ENCODE measurements around the gene AGPAT3.

AGPAT3 gene

GRCh38 chr21:43851593-43851992 lies 13.4 kb upstream of the AGPAT3 start:
- 87% methylated on average over 10 of the region's 12 CpGs for WGBS
- H3K23ac ChIP-seq (ENCODE audit: low read length in 2 of 2) = no peak overlapping the region
- no peak overlapping the region for H2BK120ac ChIP-seq (ENCODE audit: low read depth, low read length)
- no peak overlapping the region for H2BK5ac ChIP-seq (ENCODE audit: low read depth, low read length, poor library complexity, severe bottlenecking)
- H4K8ac ChIP-seq (ENCODE audit: low read length) = no peak overlapping the region
- no peak overlapping the region for H3K4me2 ChIP-seq (ENCODE audit: low read length, poor library complexity, severe bottlenecking)
- H3K4me1 ChIP-seq (ENCODE audit: control insufficient read depth, insufficient read depth, low read depth, low read length) = peaks cover 1% of the 10 kb centered on the region
- no peaks in the 10 kb centered on the region for H3K79me1 ChIP-seq (replicated peaks; ENCODE audit: low read length, poor library complexity, severe bottlenecking)
- no peak for DNase-seq
- H3K4ac ChIP-seq (ENCODE audit: low read depth in 1 of 2, low read length in 2 of 2) = no peak overlapping the region
- H2BK15ac ChIP-seq (ENCODE audit: low read depth, poor library complexity, severe bottlenecking) = no peak overlapping the region
- H3K27ac ChIP-seq (ENCODE audit: low read length, poor library complexity, severe bottlenecking) = no peak overlapping the region
- no peak overlapping the region for H3K18ac ChIP-seq (ENCODE audit: low read depth in 1 of 2, low read length in 2 of 2)
- H3K14ac ChIP-seq (ENCODE audit: low read length in 2 of 2) = peak overlapping the region in 1 of 2 experiments; percentile 45
- H2BK12ac ChIP-seq (ENCODE audit: low read length in 2 of 2) = no peak overlapping the region
- H2AK5ac ChIP-seq (ENCODE audit: low read length, severe bottlenecking) = no peak overlapping the region
- H2AFZ ChIP-seq (ENCODE audit: low read depth, low read length) = no peak overlapping the region
- no peak overlapping the region for H3K9ac ChIP-seq (ENCODE audit: low read length)
- no peak overlapping the region for H3K4me3 ChIP-seq (ENCODE audit: insufficient read depth in 1 of 2, low read depth in 1 of 2, low read length in 2 of 2)
- H4K91ac ChIP-seq (ENCODE audit: low read length) = no peak overlapping the region
- H3K27me3 ChIP-seq (ENCODE audit: control insufficient read depth in 1 of 2, insufficient read depth in 1 of 2, low read length in 2 of 2) = peaks cover 41 to 61% of the 10 kb centered on the region in 2 experiments
- no peaks in the 10 kb centered on the region for H3K9me3 ChIP-seq (ENCODE audit: control insufficient read depth, low read length)
- no peaks in the 10 kb centered on the region for H3K36me3 ChIP-seq (ENCODE audit: control insufficient read depth in 1 of 2, insufficient read depth in 2 of 2, low read depth in 1 of 2, low read length in 2 of 2)

GRCh38 chr21:43853851-43854772 lies 10.9 kb upstream of the AGPAT3 start:
- Histone ChIP-seq H3K27me3 (ENCODE audit: control insufficient read depth in 1 of 2, insufficient read depth in 1 of 2, low read length in 2 of 2) (peaks cover 37 to 49% of the 10 kb centered on the region in 2 experiments), H3K4me1 (ENCODE audit: control insufficient read depth, insufficient read depth, low read depth, low read length) (peaks cover 1% of the 10 kb centered on the region), H2BK120ac (ENCODE audit: low read depth, low read length) (no peak overlapping the region), H3K27ac (ENCODE audit: low read length, poor library complexity, severe bottlenecking) (no peak overlapping the region), H3K79me1 (replicated peaks; ENCODE audit: low read length, poor library complexity, severe bottlenecking) (no peaks in the 10 kb centered on the region), H3K9ac (ENCODE audit: low read length) (no peak overlapping the region), H2AFZ (ENCODE audit: low read depth, low read length) (no peak overlapping the region), H3K14ac (ENCODE audit: low read length in 2 of 2) (no peak overlapping the region), H3K4me3 (ENCODE audit: insufficient read depth in 1 of 2, low read depth in 1 of 2, low read length in 2 of 2) (no peak overlapping the region), H2AK5ac (ENCODE audit: low read length, severe bottlenecking) (no peak overlapping the region), H3K36me3 (ENCODE audit: control insufficient read depth in 1 of 2, insufficient read depth in 2 of 2, low read depth in 1 of 2, low read length in 2 of 2) (no peaks in the 10 kb centered on the region), H3K9me3 (ENCODE audit: control insufficient read depth, low read length) (no peaks in the 10 kb centered on the region), H3K4me2 (ENCODE audit: low read length, poor library complexity, severe bottlenecking) (no peak overlapping the region), H2BK5ac (ENCODE audit: low read depth, low read length, poor library complexity, severe bottlenecking) (no peak overlapping the region), H4K91ac (ENCODE audit: low read length) (no peak overlapping the region), H4K8ac (ENCODE audit: low read length) (no peak overlapping the region), H2BK15ac (ENCODE audit: low read depth, poor library complexity, severe bottlenecking) (no peak overlapping the region), H2BK12ac (ENCODE audit: low read length in 2 of 2) (no peak overlapping the region), H3K4ac (ENCODE audit: low read depth in 1 of 2, low read length in 2 of 2) (no peak overlapping the region), H3K18ac (ENCODE audit: low read depth in 1 of 2, low read length in 2 of 2) (no peak overlapping the region), H3K23ac (ENCODE audit: low read length in 2 of 2) (no peak overlapping the region)
- no peak for DNase-seq
- WGBS = 87% methylated on average over 34 of the region's 34 CpGs

- Histone ChIP-seq H2BK120ac (ENCODE audit: low read depth, low read length) (no peak overlapping the region), H3K9ac (ENCODE audit: low read length) (no peak overlapping the region), H3K27ac (ENCODE audit: low read length, poor library complexity, severe bottlenecking) (no peak overlapping the region), H2BK15ac (ENCODE audit: low read depth, poor library complexity, severe bottlenecking) (no peak overlapping the region), H2BK5ac (ENCODE audit: low read depth, low read length, poor library complexity, severe bottlenecking) (no peak overlapping the region), H4K91ac (ENCODE audit: low read length) (no peak overlapping the region), H2BK12ac (ENCODE audit: low read length in 2 of 2) (no peak overlapping the region), H3K14ac (ENCODE audit: low read length in 2 of 2) (no peak overlapping the region), H3K9me3 (ENCODE audit: control insufficient read depth, low read length) (no peaks in the 10 kb centered on the region), H2AFZ (ENCODE audit: low read depth, low read length) (peak overlapping the region; percentile 33), H3K4me2 (ENCODE audit: low read length, poor library complexity, severe bottlenecking) (no peak overlapping the region), H3K4me1 (ENCODE audit: control insufficient read depth, insufficient read depth, low read depth, low read length) (peaks cover 1% of the 10 kb centered on the region), H3K79me1 (replicated peaks; ENCODE audit: low read length, poor library complexity, severe bottlenecking) (no peaks in the 10 kb centered on the region), H3K36me3 (ENCODE audit: control insufficient read depth in 1 of 2, insufficient read depth in 2 of 2, low read depth in 1 of 2, low read length in 2 of 2) (no peaks in the 10 kb centered on the region), H3K18ac (ENCODE audit: low read depth in 1 of 2, low read length in 2 of 2) (no peak overlapping the region), H2AK5ac (ENCODE audit: low read length, severe bottlenecking) (no peak overlapping the region), H4K8ac (ENCODE audit: low read length) (no peak overlapping the region), H3K27me3 (ENCODE audit: control insufficient read depth in 1 of 2, insufficient read depth in 1 of 2, low read length in 2 of 2) (peaks cover 33 to 49% of the 10 kb centered on the region in 2 experiments), H3K4ac (ENCODE audit: low read depth in 1 of 2, low read length in 2 of 2) (no peak overlapping the region), H3K4me3 (ENCODE audit: insufficient read depth in 1 of 2, low read depth in 1 of 2, low read length in 2 of 2) (no peak overlapping the region), H3K23ac (ENCODE audit: low read length in 2 of 2) (no peak overlapping the region)
- 85% methylated on average over 26 of the region's 26 CpGs for WGBS
- DNase-seq = peak; percentile 36
Measured at GRCh38 chr21:43854773-43855633, 10.0 kb upstream of the AGPAT3 start.

- Histone ChIP-seq H4K8ac (ENCODE audit: low read length) (no peak overlapping the region), H2BK15ac (ENCODE audit: low read depth, poor library complexity, severe bottlenecking) (no peak overlapping the region), H3K23ac (ENCODE audit: low read length in 2 of 2) (no peak overlapping the region), H2AFZ (ENCODE audit: low read depth, low read length) (peak overlapping the region; percentile 10), H3K4ac (ENCODE audit: low read depth in 1 of 2, low read length in 2 of 2) (no peak overlapping the region), H3K79me1 (replicated peaks; ENCODE audit: low read length, poor library complexity, severe bottlenecking) (no peaks in the 10 kb centered on the region), H2BK5ac (ENCODE audit: low read depth, low read length, poor library complexity, severe bottlenecking) (no peak overlapping the region), H2BK120ac (ENCODE audit: low read depth, low read length) (no peak overlapping the region), H3K18ac (ENCODE audit: low read depth in 1 of 2, low read length in 2 of 2) (no peak overlapping the region), H3K36me3 (ENCODE audit: control insufficient read depth in 1 of 2, insufficient read depth in 2 of 2, low read depth in 1 of 2, low read length in 2 of 2) (no peaks in the 10 kb centered on the region), H3K9me3 (ENCODE audit: control insufficient read depth, low read length) (no peaks in the 10 kb centered on the region), H4K91ac (ENCODE audit: low read length) (no peak overlapping the region), H3K4me1 (ENCODE audit: control insufficient read depth, insufficient read depth, low read depth, low read length) (peaks cover 1% of the 10 kb centered on the region), H3K9ac (ENCODE audit: low read length) (no peak overlapping the region), H3K14ac (ENCODE audit: low read length in 2 of 2) (peak overlapping the region in 1 of 2 experiments; percentile 18), H3K27me3 (ENCODE audit: control insufficient read depth in 1 of 2, insufficient read depth in 1 of 2, low read length in 2 of 2) (peaks cover 29 to 44% of the 10 kb centered on the region in 2 experiments), H3K27ac (ENCODE audit: low read length, poor library complexity, severe bottlenecking) (no peak overlapping the region), H2BK12ac (ENCODE audit: low read length in 2 of 2) (no peak overlapping the region), H2AK5ac (ENCODE audit: low read length, severe bottlenecking) (no peak overlapping the region), H3K4me2 (ENCODE audit: low read length, poor library complexity, severe bottlenecking) (no peak overlapping the region), H3K4me3 (ENCODE audit: insufficient read depth in 1 of 2, low read depth in 1 of 2, low read length in 2 of 2) (no peak overlapping the region)
- WGBS = 92% methylated on average over 8 of the region's 10 CpGs
- DNase-seq = no peak
Measured at GRCh38 chr21:43855955-43856354, 9.1 kb upstream of the AGPAT3 start.

Data from mesenchymal stem cell (in vitro differentiated cells and primary cell).